ENCODE results near the gene ARHGEF38. TPM values are rescaled to one million over a fixed set of nuclear protein-coding genes. Genes with fewer than 3 reads are reported as not detected.
"Not testable (repeated sequence)": the region's sequence is repeated elsewhere in the genome, so short reads cannot be mapped to it uniquely, and the experiment has no call there.

Gene ARHGEF38
- polyA plus RNA-seq, 4 donors, result 0.54 to 18.6 (median 2.8) TPM

DNA sequence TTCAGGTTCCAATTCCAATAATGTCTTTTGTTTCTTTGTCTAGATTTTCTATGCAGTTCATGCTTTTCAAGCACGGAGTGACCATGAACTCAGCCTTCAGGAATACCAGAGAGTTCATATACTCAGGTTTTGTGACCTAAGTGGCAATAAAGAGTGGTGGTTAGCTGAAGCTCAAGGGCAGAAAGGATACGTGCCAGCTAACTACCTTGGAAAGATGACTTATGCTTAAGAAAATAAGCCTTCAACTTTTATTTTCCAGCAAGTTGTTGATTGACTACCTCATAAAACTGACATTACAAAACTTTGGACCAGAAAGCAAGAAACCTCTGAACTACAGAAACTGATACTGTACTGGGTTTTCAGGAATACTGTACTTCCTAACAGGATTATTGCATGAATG, 125.3 kb downstream of the ARHGEF38 start:
- peak overlapping the region in 1 of 3 donors; percentile 47 for H3K27ac ChIP-seq (ENCODE audit: low read depth in 1 of 3, low read length in 2 of 3)
- WGBS, 3 donors, result 46 to 73% (median 61%) methylated on average over 2 of the region's 2 CpGs
- H3K36me3 ChIP-seq (ENCODE audit: control insufficient read depth in 3 of 3, insufficient read depth in 2 of 3, low read depth in 1 of 3, low read length in 3 of 3), result peaks cover 2% of the 10 kb centered on the region in 3 donors
- H3K9me3 ChIP-seq (ENCODE audit: control insufficient read depth in 2 of 2, insufficient read depth in 1 of 2, low read depth in 1 of 2, low read length in 1 of 2), result no peaks in the 10 kb centered on the region
- H3K4me1 ChIP-seq (ENCODE audit: control insufficient read depth in 3 of 3, insufficient read depth in 2 of 3, low read depth in 1 of 3, low read length in 2 of 3), result peaks cover 0 to 4% (median 0%) of the 10 kb centered on the region in 3 donors
- FAIRE-seq (no peak), DNase-seq (peak in 1 of 2 donors; percentile 59)
- H3K27me3 ChIP-seq (ENCODE audit: control insufficient read depth in 3 of 3, insufficient read depth in 3 of 3, low read length in 3 of 3), result no peaks in the 10 kb centered on the region
- H3K4me3 ChIP-seq (ENCODE audit: low read depth in 1 of 3, low read length in 3 of 3), result no peak overlapping the region

DNA sequence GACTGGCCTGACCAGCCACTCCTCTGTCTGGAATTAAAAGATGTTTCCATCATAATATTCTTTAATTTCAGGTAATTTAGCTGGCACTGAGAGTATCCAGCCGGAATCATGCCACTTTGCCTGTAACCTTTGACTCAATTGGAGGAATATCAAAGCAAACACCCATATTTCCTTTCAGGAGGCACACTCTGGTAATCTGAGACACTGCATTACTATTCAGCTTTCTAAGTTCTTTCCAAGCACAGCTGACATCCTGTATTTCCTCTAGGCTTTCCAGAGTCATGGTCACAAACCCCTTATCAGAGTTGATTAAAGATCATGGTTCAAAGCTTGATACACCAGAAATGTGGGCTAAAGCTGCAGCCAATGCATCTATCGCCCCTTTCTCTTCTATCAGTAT, 126.8 kb downstream of the ARHGEF38 start:
- Histone ChIP-seq H3K36me3 (ENCODE audit: control insufficient read depth in 3 of 3, insufficient read depth in 2 of 3, low read depth in 1 of 3, low read length in 3 of 3) (peaks cover 2 to 5% (median 2%) of the 10 kb centered on the region in 3 donors), H3K9me3 (ENCODE audit: control insufficient read depth in 2 of 2, insufficient read depth in 1 of 2, low read depth in 1 of 2, low read length in 1 of 2) (no peaks in the 10 kb centered on the region), H3K27ac (ENCODE audit: low read depth in 1 of 3, low read length in 2 of 3) (no peak overlapping the region), H3K27me3 (ENCODE audit: control insufficient read depth in 3 of 3, insufficient read depth in 3 of 3, low read length in 3 of 3) (no peaks in the 10 kb centered on the region), H3K4me1 (ENCODE audit: control insufficient read depth in 3 of 3, insufficient read depth in 2 of 3, low read depth in 1 of 3, low read length in 2 of 3) (peaks cover 0 to 4% (median 0%) of the 10 kb centered on the region in 3 donors), H3K4me3 (ENCODE audit: low read depth in 1 of 3, low read length in 3 of 3) (no peak overlapping the region)
- no peak for FAIRE-seq
- WGBS, 3 donors, result 29 to 69% (median 58%) methylated on average over 2 of the region's 2 CpGs
- DNase-seq, result peak in 1 of 2 donors; percentile 9

DNA sequence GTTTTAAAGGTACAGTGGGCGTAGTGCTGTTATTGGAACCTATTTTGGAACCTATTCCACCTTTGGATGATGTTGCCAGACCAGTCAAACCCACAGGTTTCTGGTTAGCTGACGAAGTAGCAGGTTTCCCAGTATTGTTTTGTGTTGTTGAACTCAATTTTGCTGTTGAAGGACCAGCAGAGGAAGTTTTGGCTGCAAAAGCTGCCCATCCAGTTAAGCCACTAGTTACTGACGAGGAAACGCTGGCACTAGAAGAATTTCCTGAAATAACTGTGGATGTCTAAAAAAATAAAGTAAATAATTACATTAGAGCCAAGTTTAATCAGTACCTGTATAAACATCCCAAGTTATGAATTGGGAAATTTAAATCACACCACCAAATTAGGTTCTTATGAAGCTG, 130.6 kb downstream of the ARHGEF38 start:
- FAIRE-seq, result no peak
- no peaks in the 10 kb centered on the region for H3K27me3 ChIP-seq (ENCODE audit: control insufficient read depth in 3 of 3, insufficient read depth in 3 of 3, low read length in 3 of 3)
- no peaks in the 10 kb centered on the region for H3K9me3 ChIP-seq (ENCODE audit: control insufficient read depth in 2 of 2, insufficient read depth in 1 of 2, low read depth in 1 of 2, low read length in 1 of 2)
- H3K27ac ChIP-seq (ENCODE audit: low read depth in 1 of 3, low read length in 2 of 3), result no peak overlapping the region
- 42 to 57% (median 53%) methylated on average over 4 of the region's 4 CpGs for WGBS, 3 donors
- DNase-seq, result no peak
- peaks cover 6 to 8% (median 6%) of the 10 kb centered on the region in 3 donors for H3K36me3 ChIP-seq (ENCODE audit: control insufficient read depth in 3 of 3, insufficient read depth in 2 of 3, low read depth in 1 of 3, low read length in 3 of 3)
- H3K4me3 ChIP-seq (ENCODE audit: low read depth in 1 of 3, low read length in 3 of 3), result no peak overlapping the region
- no peaks in the 10 kb centered on the region for H3K4me1 ChIP-seq (ENCODE audit: control insufficient read depth in 3 of 3, insufficient read depth in 2 of 3, low read depth in 1 of 3, low read length in 2 of 3)

DNA sequence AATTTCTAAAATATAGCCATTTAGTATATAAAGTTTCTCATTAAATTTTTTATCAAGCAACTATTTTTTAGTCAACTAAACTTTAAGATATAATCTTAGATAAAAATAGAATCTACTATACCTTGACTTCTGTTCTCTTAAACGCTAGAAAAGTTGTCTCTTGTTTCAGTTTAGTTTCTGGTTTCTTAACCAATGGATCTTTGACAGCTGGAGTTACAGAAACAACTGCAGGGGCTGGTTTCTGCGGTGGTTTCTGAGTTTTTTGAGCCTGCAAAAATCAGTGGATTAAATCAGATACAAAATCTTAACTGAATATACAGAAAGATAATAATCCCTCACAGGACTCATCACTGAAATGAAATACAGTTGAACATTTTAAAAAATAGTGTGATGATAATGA, 134.2 kb downstream of the ARHGEF38 start:
- H3K36me3 ChIP-seq (ENCODE audit: control insufficient read depth in 3 of 3, insufficient read depth in 2 of 3, low read depth in 1 of 3, low read length in 3 of 3), result peaks cover 6 to 12% (median 9%) of the 10 kb centered on the region in 3 donors
- no peak overlapping the region for H3K27ac ChIP-seq (ENCODE audit: low read depth in 1 of 3, low read length in 2 of 3)
- FAIRE-seq (no peak), DNase-seq (no peak)
- no peaks in the 10 kb centered on the region for H3K9me3 ChIP-seq (ENCODE audit: control insufficient read depth in 2 of 2, insufficient read depth in 1 of 2, low read depth in 1 of 2, low read length in 1 of 2)
- H3K4me1 ChIP-seq (ENCODE audit: control insufficient read depth in 3 of 3, insufficient read depth in 2 of 3, low read depth in 1 of 3, low read length in 2 of 3), result no peaks in the 10 kb centered on the region
- 84 to 93% (median 91%) methylated on average over 2 of the region's 2 CpGs for WGBS, 3 donors
- H3K4me3 ChIP-seq (ENCODE audit: low read depth in 1 of 3, low read length in 3 of 3), result no peak overlapping the region
- H3K27me3 ChIP-seq (ENCODE audit: control insufficient read depth in 3 of 3, insufficient read depth in 3 of 3, low read length in 3 of 3), result no peaks in the 10 kb centered on the region

DNA sequence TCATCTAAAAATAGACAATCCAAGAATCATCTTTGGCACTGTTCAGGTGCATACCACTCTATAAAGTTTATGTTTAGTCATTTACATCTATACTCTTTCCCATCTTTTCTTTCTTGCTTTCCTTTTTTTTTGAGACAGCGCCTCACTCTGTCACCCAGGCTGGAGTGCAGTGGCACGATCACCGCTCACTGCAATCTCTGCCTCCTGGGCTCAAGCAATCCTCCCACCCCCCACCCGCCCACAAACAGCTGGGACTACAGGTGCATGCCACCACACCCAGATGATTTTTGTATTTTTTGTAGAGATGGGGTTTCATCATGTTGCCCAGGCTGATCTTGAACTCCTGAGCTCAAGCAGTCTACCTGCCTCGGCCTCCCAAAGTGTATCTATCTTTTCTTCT, 142.4 kb downstream of the ARHGEF38 start:
- not testable (repeated sequence) for H3K4me1 ChIP-seq (ENCODE audit: control insufficient read depth in 3 of 3, insufficient read depth in 2 of 3, low read depth in 1 of 3, low read length in 2 of 3); DNase-seq; H3K4me3 ChIP-seq (ENCODE audit: low read depth in 1 of 3, low read length in 3 of 3); H3K27me3 ChIP-seq (ENCODE audit: control insufficient read depth in 3 of 3, insufficient read depth in 3 of 3, low read length in 3 of 3); H3K9me3 ChIP-seq (ENCODE audit: control insufficient read depth in 2 of 2, insufficient read depth in 1 of 2, low read depth in 1 of 2, low read length in 1 of 2); FAIRE-seq; H3K27ac ChIP-seq (ENCODE audit: low read depth in 1 of 3, low read length in 2 of 3)
- peaks cover 0 to 22% (median 7%) of the 10 kb centered on the region in 3 donors for H3K36me3 ChIP-seq (ENCODE audit: control insufficient read depth in 3 of 3, insufficient read depth in 2 of 3, low read depth in 1 of 3, low read length in 3 of 3)
- 94 to 97% (median 97%) methylated on average over 5 of the region's 5 CpGs for WGBS, 3 donors

DNA sequence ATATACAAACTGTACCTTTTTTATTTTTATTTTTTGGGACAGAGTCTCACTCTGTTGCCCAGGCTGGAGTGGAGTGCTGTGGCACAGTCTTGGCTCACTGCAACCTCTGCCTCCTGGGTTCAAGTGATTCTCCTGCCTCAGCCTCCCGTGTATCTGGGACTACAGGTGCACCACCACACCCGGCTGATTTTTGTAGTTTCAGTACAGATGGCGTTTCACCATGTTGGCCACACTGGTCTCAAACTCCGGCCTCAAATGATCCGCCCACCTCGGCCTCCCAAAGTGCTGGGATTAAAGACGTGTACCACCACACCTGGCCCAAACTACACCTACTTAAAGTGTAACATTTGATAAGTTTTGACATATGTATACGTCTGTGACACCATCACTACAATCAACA, 143.4 kb downstream of the ARHGEF38 start:
- H3K4me3 ChIP-seq (ENCODE audit: low read depth in 1 of 3, low read length in 3 of 3); H3K27me3 ChIP-seq (ENCODE audit: control insufficient read depth in 3 of 3, insufficient read depth in 3 of 3, low read length in 3 of 3); H3K27ac ChIP-seq (ENCODE audit: low read depth in 1 of 3, low read length in 2 of 3); H3K4me1 ChIP-seq (ENCODE audit: control insufficient read depth in 3 of 3, insufficient read depth in 2 of 3, low read depth in 1 of 3, low read length in 2 of 3); FAIRE-seq; H3K9me3 ChIP-seq (ENCODE audit: control insufficient read depth in 2 of 2, insufficient read depth in 1 of 2, low read depth in 1 of 2, low read length in 1 of 2); DNase-seq: not testable (repeated sequence)
- peaks cover 0 to 22% (median 6%) of the 10 kb centered on the region in 3 donors for H3K36me3 ChIP-seq (ENCODE audit: control insufficient read depth in 3 of 3, insufficient read depth in 2 of 3, low read depth in 1 of 3, low read length in 3 of 3)
- 90 to 97% (median 90%) methylated on average over 8 of the region's 8 CpGs for WGBS, 3 donors

DNA sequence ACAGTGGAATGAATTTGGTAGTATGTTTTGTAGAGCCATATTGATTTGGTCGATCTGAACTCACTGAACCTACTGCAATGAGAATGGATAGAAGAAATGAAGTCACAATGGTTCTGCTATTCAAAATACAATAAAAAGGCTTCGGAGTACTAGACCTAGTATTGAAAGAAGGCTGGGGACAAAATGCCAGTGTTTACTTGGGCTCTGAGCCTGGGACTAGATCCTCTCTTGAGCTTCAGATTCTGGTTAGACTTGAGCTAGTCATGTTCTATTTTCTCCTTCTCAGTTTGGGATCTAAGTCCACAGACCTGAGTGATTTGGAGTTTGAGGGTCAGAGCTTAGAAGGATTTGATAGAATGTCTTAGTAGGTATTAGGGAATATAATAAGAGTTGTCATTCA, 146.2 kb downstream of the ARHGEF38 start:
- Histone ChIP-seq H3K27ac (ENCODE audit: low read depth in 1 of 3, low read length in 2 of 3) (no peak overlapping the region), H3K9me3 (ENCODE audit: control insufficient read depth in 2 of 2, insufficient read depth in 1 of 2, low read depth in 1 of 2, low read length in 1 of 2) (no peaks in the 10 kb centered on the region), H3K4me1 (ENCODE audit: control insufficient read depth in 3 of 3, insufficient read depth in 2 of 3, low read depth in 1 of 3, low read length in 2 of 3) (peaks cover 0 to 3% (median 0%) of the 10 kb centered on the region in 3 donors), H3K27me3 (ENCODE audit: control insufficient read depth in 3 of 3, insufficient read depth in 3 of 3, low read length in 3 of 3) (no peaks in the 10 kb centered on the region), H3K4me3 (ENCODE audit: low read depth in 1 of 3, low read length in 3 of 3) (no peak overlapping the region), H3K36me3 (ENCODE audit: control insufficient read depth in 3 of 3, insufficient read depth in 2 of 3, low read depth in 1 of 3, low read length in 3 of 3) (peaks cover 2 to 17% (median 8%) of the 10 kb centered on the region in 3 donors)
- WGBS, 3 donors, result 93 to 96% (median 94%) methylated on average over 2 of the region's 2 CpGs
- no peak for DNase-seq
- no peak for FAIRE-seq

DNA sequence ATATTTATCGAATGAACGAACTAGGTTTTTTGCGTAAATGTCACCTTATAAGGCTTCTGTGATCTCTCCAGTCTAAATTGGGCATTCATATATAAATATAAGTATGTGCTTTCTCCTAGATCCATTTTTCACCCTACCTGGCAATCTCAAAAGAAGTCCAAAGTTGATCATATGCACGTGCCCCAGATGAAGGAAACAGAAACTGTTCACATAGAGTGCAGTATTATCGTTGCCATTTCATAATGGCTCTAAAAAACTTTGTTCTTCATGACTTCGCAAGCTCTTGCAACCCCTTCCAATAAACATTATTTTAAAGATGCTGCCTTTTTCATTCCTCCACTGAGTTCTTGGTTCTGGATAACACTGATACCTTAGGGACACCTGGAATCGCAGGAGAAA, 155.4 kb downstream of the ARHGEF38 start:
- DNase-seq, result peak; percentile 71 to 72
- FAIRE-seq, result no peak

More for the DNA sequence above, 155.4 kb downstream of the ARHGEF38 start:
- Histone ChIP-seq H3K4me1 (ENCODE audit: control insufficient read depth in 3 of 3, insufficient read depth in 2 of 3, low read depth in 1 of 3, low read length in 2 of 3) (peaks cover 4 to 12% (median 6%) of the 10 kb centered on the region in 3 donors), H3K27ac (ENCODE audit: low read depth in 1 of 3, low read length in 2 of 3) (peak overlapping the region; percentile 87 to 96 (median 94)), H3K27me3 (ENCODE audit: control insufficient read depth in 3 of 3, insufficient read depth in 3 of 3, low read length in 3 of 3) (no peaks in the 10 kb centered on the region), H3K36me3 (ENCODE audit: control insufficient read depth in 3 of 3, insufficient read depth in 2 of 3, low read depth in 1 of 3, low read length in 3 of 3) (peaks cover 0 to 9% (median 2%) of the 10 kb centered on the region in 3 donors), H3K9me3 (ENCODE audit: control insufficient read depth in 2 of 2, insufficient read depth in 1 of 2, low read depth in 1 of 2, low read length in 1 of 2) (no peaks in the 10 kb centered on the region), H3K4me3 (ENCODE audit: low read depth in 1 of 3, low read length in 3 of 3) (peak overlapping the region; percentile 70 to 98 (median 85))
- WGBS, 3 donors, result 9 to 21% (median 14%) methylated on average over 7 of the region's 7 CpGs

Measured in small intestine (tissue), 7 donors.